ENCODE data around the gene CLK3.

DNA sequence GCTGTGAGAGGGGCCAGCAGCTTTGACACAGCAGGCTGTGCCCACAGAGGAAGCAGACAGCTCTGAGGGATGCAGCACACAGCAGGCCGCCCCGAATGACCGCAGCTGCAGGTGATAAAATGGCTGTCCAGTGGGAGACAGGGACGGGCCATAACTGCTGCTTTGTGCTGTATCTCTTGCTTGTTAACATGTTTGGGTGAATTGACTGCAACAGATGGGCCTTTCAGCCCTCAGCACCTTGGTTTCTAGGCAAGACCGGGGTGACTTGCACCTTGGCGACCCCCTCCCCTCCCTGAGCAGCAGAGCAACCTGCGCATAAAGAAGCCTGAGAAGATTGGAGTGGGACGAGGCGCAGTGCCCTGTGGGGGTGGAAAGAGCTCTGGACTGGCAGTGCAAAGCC, 36.6 kb upstream of the CLK3 start:
- TF ChIP-seq SIN3A (conservative IDR thresholded peaks at IDR 0.05 in 1 of 2, IDR thresholded peaks at IDR 0.05 in 1 of 2; ENCODE audit: low read depth in 1 of 2, low read length in 2 of 2), result no peak
- TF ChIP-seq, protein P1, sequence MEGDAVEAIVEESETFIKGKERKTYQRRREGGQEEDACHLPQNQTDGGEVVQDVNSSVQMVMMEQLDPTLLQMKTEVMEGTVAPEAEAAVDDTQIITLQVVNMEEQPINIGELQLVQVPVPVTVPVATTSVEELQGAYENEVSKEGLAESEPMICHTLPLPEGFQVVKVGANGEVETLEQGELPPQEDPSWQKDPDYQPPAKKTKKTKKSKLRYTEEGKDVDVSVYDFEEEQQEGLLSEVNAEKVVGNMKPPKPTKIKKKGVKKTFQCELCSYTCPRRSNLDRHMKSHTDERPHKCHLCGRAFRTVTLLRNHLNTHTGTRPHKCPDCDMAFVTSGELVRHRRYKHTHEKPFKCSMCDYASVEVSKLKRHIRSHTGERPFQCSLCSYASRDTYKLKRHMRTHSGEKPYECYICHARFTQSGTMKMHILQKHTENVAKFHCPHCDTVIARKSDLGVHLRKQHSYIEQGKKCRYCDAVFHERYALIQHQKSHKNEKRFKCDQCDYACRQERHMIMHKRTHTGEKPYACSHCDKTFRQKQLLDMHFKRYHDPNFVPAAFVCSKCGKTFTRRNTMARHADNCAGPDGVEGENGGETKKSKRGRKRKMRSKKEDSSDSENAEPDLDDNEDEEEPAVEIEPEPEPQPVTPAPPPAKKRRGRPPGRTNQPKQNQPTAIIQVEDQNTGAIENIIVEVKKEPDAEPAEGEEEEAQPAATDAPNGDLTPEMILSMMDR (IDR thresholded peaks at IDR 0.05; ENCODE audit: control extremely low read depth in 1 of 3, insufficient read depth in 1 of 3, low read depth in 1 of 3, low read length in 3 of 3), result no peak
- TF ChIP-seq, protein P2, sequence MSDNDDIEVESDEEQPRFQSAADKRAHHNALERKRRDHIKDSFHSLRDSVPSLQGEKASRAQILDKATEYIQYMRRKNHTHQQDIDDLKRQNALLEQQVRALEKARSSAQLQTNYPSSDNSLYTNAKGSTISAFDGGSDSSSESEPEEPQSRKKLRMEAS (IDR thresholded peaks at IDR 0.05), result no peak
- no peak for TF ChIP-seq RNF2 (IDR thresholded peaks at IDR 0.05; ENCODE audit: borderline replicate concordance, low read depth, low read length, missing control alignments, poor library complexity, severe bottlenecking)
- no peak for TF ChIP-seq EP300 (IDR thresholded peaks at IDR 0.05; ENCODE audit: borderline replicate concordance in 1 of 2, low read depth in 2 of 2, low read length in 2 of 2)
- no peak for TF ChIP-seq YY1 (IDR thresholded peaks at IDR 0.05; ENCODE audit: low read depth, low read length)
- TF ChIP-seq SP1 (IDR thresholded peaks at IDR 0.05; ENCODE audit: low read depth, low read length), result no peak
- no peak for TF ChIP-seq TCF12 (IDR thresholded peaks at IDR 0.05; ENCODE audit: low read depth, low read length)

All from H1 (cell line).